GM19025 (cell line): ENCODE results near the gene CACNA2D3.

Experiments used
- ATAC-seq: cut with Tn5 transposase; IDR thresholded peaks from one replicate; pipeline ENCODE4 v1.9.1; 2021; ENCODE audit warnings: mild to moderate bottlenecking, low read depth, moderate library complexity; ENCODE audit not compliant: unreplicated experiment

CACNA2D3 gene

DNA sequence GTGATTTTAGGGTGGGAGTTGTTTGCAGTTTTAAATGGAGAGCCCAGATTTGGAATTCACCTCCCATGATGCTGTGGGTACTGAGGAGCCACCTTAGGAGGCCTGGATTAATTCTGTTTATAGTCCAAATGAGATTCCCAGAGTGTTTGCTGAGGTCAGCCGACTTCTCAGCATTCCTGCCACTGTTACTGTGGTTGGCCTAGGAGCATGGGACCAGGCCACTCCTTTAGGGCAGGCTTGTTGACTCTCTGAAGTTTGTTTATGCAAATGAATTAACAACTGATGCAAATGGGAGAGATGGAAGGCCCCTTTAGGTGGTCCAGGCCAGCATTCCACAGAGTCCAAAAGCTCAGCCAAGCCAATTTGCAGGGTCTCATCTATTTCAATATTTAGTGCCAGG is 46.1 kb downstream of the CACNA2D3 start:
- no peak for ATAC-seq

GRCh38 chr3:54169524-54169923 is 47.2 kb downstream of the CACNA2D3 start:
- ATAC-seq, result no peak

DNA sequence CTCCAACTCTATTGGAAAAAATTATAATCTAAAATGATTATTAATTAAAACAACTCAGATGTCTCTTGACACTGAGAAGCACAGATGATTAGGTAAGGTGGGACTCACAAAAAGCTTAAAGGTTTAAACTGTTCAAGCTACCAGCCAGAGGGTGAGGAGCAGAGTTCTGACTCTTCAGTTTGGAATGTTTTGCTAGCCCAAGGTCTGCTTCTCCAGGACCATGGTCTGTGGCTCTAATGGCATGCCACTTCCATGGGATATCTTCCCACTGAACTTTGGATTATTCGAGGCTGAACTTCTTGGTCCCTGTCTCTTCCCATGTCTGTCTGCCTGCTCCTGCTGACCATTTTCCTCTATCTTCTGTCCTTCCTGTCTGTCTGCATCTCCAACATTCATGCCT is 49.2 kb downstream of the CACNA2D3 start:
- ATAC-seq, result no peak

DNA sequence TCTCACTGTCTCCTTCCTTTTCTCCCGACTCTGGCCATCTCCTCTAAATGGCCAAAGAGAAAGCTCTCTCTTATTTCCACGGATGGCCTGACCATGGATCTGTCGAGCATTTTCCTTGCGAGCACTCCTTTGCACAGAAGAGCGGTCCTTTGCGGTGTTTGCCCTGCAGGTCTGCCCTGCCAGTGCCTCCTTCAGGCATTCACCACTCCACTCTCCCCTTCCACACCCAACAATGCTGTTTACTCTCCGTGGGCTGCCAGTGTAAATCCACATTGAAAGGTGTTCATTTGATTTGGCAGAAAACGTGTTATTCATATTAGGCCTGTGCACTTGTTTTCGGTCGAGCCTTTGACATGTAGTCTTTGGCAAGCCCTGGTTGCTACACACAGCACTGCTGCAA is 49.6 kb downstream of the CACNA2D3 start:
- ATAC-seq, result no peak

DNA sequence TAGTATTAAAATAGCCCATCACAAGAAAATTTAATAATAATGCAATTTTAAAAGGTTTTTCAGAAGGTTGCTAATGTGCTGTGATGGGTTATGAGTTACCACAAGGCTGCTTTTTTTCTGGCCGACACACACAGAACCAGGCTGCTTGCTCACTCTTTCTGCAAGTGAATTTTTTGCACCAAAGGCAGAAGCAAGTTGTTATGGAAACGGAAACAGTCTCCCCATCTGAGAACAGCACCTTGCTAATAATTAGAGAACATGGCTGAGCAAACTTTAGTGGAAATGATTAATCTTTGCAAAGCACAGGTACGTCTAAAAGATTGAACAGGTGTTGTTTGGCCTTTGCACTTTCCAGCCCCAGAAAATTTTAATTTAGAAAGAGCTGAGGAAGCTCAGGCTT is 51.0 kb downstream of the CACNA2D3 start:
- no peak for ATAC-seq

- no peak for ATAC-seq
Measured at GRCh38 chr3:54176106-54176505, 53.8 kb downstream of the CACNA2D3 start.

GRCh38 chr3:54177816-54178215 is 55.5 kb downstream of the CACNA2D3 start:
- ATAC-seq, result no peak

- ATAC-seq, result no peak
Measured at GRCh38 chr3:54178376-54178775, 56.0 kb downstream of the CACNA2D3 start.

DNA sequence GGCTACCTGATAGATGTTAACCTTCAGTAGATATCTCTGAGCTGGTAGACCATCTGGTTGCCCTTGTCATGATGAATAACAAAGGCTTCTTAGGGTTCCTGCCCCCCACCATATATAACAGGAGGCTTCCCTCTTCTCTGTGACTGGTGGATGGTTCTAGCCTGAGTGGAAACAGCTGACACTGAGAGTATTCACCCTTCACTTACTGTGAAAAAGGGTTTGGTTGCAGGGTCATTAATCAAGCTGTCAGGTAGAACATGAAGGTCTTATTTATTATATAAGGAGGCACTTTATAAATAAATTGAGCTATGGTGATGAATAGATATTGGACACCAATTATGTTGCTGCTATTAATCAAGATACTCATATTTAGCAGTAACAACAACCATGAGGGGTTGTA is 58.6 kb downstream of the CACNA2D3 start:
- no peak for ATAC-seq

DNA sequence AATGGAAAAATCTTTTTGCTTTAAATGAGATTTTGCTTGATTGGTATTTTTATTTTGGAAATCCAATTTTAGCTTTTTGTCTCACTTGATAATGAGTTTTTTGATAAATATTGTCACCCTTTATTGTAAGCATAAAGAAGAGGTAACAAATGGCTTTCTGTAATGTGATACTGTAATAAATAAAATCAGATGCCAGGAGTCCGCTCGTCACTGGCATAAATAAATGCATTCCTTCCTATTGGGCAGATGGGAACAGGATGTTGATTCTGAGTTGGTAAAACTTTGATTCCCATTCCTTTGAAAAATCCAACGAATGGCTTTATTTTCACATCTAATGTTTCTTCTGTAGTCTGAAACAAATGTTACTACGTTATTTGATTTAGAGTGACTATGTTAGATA is 59.9 kb downstream of the CACNA2D3 start:
- no peak for ATAC-seq

- ATAC-seq, result no peak
Measured at GRCh38 chr3:54185740-54186139, 63.4 kb downstream of the CACNA2D3 start.

DNA sequence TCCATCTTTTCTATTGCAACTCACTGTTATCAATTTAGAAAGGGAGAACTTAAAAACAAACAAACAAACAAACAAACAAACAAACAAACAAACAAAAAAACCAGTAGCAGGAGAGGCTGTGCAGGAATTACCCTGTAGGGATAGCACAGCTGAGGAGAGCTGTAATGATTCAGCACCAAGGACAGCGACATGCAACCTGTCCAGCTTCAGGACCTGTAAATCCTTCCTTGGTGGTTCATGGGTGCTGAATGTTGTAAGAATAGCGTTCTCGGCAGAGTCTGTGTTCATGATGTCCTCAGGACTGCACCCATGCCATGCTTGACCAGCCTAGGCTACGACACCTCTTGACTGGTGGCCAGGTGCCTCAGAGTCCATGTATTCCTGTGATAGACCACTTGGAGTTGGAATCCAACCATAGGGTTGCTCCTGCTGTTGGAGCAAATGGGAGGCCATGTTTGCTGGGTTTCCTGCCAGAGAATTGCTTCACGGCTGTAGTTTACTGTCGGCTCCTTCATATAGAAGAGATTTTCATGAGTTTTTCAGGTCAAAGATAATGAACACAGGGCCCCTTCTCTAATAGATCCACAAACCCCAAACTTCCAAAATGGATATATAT is 65.9 kb downstream of the CACNA2D3 start:
- no peak for ATAC-seq

DNA sequence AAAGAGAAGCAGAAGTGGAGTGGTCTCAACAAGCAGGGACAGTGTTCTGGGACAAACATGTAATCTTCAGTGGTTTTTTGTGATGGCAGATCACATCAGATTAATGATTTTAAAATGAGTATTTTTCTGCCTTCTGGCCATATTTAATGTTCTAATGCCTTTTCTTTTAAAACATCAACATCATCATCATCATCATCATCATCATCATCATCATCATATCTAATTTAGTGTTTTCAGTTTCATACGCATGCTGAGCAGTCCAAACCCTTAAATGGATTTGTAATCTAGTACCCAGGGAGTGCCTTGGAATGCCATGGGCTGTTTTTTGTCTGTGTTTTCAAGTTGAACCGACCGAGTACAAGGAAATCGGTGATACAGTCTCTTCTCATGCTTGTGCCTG is 68.9 kb downstream of the CACNA2D3 start:
- ATAC-seq, result no peak

DNA sequence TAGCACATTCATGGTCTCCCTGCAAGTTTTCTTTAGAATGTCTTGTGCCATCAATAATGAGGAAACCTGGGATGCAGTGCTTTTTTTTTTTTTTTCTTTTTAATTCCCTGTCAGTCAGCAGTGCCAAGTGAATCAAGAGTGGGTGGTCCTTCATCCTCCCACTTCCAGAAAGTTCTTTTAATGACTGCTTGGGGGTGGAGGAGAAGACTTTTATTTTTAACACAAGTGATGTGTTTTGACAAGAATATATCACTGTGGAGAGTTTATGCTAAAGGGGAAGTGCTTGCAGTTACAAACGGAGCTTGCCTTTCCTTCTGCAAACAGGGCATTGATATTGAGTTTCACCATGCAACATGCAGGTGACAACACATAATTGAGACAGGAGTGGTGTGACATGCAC is 69.7 kb downstream of the CACNA2D3 start:
- no peak for ATAC-seq

- ATAC-seq, result no peak
Measured at GRCh38 chr3:54193093-54193492, 70.7 kb downstream of the CACNA2D3 start.

GRCh38 chr3:54196360-54196991 is 74.1 kb downstream of the CACNA2D3 start:
- ATAC-seq, result no peak

GRCh38 chr3:54197509-54197908 is 75.2 kb downstream of the CACNA2D3 start:
- no peak for ATAC-seq

DNA sequence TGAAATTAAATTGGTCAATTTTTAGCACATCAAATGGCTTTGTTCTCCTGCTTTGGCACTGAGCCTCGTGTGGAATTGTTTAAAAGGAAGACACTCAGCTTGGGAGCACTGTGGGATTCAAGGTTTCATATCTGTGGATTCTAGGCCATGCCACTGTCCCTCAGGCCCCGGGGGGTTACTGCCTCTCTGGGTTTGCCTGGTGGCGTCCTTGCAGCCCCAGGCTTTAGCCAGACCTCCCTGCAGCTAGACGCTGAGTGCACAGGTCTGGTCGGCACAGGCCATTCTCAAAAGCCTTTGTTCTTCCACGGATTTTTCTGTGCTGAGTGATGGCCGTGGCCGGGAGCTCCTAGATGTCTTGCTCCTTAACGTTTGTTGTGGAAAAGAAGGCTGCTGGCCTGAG is 76.2 kb downstream of the CACNA2D3 start:
- ATAC-seq, result no peak

GRCh38 chr3:54202054-54202453 is 79.7 kb downstream of the CACNA2D3 start:
- ATAC-seq, result no peak

- no peak for ATAC-seq
Measured at GRCh38 chr3:54202651-54203248, 80.4 kb downstream of the CACNA2D3 start.

GRCh38 chr3:54206874-54207273 is 84.5 kb downstream of the CACNA2D3 start:
- no peak for ATAC-seq

GRCh38 chr3:54211097-54211496 is 88.7 kb downstream of the CACNA2D3 start:
- ATAC-seq, result no peak
